ENCODE measurements around the gene KIRREL1. TPM values are rescaled to one million over a fixed set of nuclear protein-coding genes. Genes with fewer than 3 reads are reported as not detected.

KIRREL1 gene
- total and polyA plus RNA-seq, 5 donors: 6.0 to 19.0 (median 14.7) TPM

DNA sequence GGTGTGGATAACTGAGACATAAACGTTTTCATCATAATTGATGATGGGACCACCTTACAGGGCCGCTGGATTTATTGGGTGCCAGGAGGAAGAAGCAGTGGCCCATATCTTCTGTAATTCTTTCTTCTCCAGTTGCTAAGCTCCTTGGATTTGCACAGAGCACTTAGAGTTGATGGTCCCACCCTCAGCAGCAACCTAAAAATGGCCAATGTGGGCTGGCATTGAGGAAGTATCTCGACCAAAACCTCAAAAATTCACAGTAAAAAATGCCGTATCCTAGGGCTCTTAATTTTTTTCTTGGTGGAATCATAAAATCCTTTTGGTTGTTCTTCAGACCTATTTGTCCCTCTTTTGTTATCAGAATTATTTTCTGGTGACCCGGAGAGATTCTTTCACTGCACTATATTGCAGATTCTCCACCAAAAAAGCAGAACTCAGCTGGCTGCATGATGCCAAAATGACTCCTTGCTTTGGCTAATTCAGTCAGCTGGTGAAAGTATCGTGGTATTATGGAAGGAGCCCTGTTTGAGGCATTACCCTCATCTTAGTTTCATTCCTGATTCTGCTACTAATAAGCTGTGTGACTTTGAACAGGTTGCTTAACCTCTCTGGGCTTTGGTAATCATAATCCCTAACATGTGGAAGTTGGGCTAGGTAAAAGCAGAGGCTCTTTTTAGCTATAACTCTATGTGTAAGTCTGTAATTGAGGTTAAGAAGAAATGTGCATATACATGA is 27.6 kb downstream of the KIRREL1 start:
- DNase-seq (no peak), ATAC-seq (no peak)
- intact Hi-C loops (cut with DNase I): no loop called here
- 43% methylated on average over 6 of the region's 6 CpGs for WGBS
- Histone ChIP-seq H3K9me3 (ENCODE audit: control insufficient read depth, low read length) (no peaks in the 10 kb centered on the region), H3K27me3 (ENCODE audit: control insufficient read depth, insufficient read depth) (no peaks in the 10 kb centered on the region), H3K4me3 (ENCODE audit: low read length) (no peak overlapping the region), H3K4me1 (ENCODE audit: control insufficient read depth, insufficient read depth, low read length) (peaks cover 30% of the 10 kb centered on the region), H3K27ac (ENCODE audit: low read length) (no peak overlapping the region)

DNA sequence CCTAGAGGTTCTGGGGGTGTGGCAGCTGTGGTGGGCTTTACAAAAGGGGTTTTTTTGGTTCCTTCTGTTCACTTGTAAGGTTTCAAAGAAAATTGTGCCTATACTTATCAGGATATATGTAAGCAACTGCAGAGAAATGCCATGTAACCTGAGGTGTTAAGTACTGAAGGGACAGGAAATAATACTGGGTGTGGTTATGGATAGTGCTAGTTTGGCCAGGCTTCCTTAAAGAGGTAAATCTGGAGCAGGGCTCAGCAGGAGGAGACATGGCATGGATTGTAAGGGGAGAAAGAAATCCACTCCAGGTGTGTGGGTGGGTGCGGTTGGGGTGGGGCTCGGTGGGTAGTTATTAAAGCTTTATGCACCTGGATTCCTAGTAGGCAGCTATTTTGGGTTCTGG is 28.3 kb downstream of the KIRREL1 start:
- Histone ChIP-seq H3K4me3 (ENCODE audit: low read length) (no peak overlapping the region), H3K9me3 (ENCODE audit: control insufficient read depth, low read length) (no peaks in the 10 kb centered on the region), H3K27me3 (ENCODE audit: control insufficient read depth, insufficient read depth) (no peaks in the 10 kb centered on the region), H3K27ac (ENCODE audit: low read length) (no peak overlapping the region), H3K4me1 (ENCODE audit: control insufficient read depth, insufficient read depth, low read length) (peaks cover 31% of the 10 kb centered on the region)
- intact Hi-C loops (cut with DNase I): no loop called here
- 74% methylated on average over 2 of the region's 2 CpGs for WGBS
- DNase-seq (no peak), ATAC-seq (no peak)

DNA sequence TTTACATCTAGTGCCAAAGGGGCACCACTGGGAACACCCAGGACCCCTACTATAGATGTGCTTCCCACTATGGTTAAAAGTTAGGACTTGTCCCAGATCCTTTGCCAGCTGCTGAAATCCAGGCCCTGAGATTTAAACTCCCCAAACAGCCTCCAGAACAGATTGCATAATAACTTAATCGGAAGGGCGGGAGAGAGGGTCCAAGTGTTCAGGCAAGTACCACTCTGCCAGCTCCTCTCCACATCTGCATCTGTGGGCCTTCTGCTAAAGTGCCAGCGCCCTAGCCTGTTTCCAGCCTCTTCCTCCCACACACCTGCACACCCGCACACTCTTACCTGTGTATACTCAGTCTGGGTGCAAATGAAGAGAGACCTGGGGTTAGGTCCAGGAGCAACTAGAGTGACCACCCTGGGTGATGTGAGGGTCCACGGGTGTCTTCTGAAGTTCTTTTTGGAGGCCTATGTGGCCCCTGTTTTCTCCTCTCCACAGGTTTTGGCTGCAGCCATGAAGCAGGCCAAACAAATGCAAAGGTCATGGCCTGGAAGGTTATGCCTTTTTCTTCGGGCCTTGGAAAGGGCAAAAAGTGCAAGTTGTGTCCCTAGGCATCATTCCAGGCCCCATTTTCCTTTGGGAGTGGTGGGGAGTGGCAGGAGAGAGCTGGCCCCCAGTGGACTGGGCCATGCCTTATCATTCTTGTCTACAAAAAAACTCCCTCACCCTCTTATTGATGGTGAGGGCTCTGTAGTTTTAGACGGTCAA is 29.3 kb downstream of the KIRREL1 start:
- no peaks in the 10 kb centered on the region for H3K27me3 ChIP-seq (ENCODE audit: control insufficient read depth, insufficient read depth)
- WGBS: 44% methylated on average over 7 of the region's 7 CpGs
- peak in 1 of 3 donors; percentile 37 for DNase-seq
- no peak overlapping the region for H3K4me3 ChIP-seq (ENCODE audit: low read length)
- peak; percentile 60 to 63 for ATAC-seq
- peaks cover 31% of the 10 kb centered on the region for H3K4me1 ChIP-seq (ENCODE audit: control insufficient read depth, insufficient read depth, low read length)
- H3K27ac ChIP-seq (ENCODE audit: low read length): peak overlapping the region; percentile 68
- intact Hi-C loops (cut with DNase I): no loop called here
- no peaks in the 10 kb centered on the region for H3K9me3 ChIP-seq (ENCODE audit: control insufficient read depth, low read length)

DNA sequence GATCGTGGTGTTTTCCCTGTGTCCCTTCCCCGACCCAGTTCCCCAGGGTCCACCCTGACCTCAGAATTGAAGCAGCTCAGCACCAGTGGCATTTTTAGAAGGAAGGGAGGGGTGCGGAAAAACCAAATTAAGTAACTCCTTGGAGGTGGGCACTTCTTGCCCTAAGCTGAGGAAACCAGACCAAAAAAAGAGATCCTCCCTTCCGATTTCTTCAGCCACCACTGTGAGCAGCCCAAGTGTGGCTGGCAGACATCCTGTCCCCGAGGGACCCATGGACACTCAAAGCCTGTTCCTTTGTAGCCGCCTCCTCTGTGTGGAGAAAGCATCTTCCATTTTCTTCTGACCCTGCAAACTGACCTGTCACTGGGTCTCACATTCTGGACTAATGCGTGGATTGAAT is 31.3 kb downstream of the KIRREL1 start:
- H3K27me3 ChIP-seq (ENCODE audit: control insufficient read depth, insufficient read depth): no peaks in the 10 kb centered on the region
- no peak overlapping the region for H3K4me3 ChIP-seq (ENCODE audit: low read length)
- H3K9me3 ChIP-seq (ENCODE audit: control insufficient read depth, low read length): no peaks in the 10 kb centered on the region
- DNase-seq: peak; percentile 67 to 82 (median 78)
- WGBS: 50% methylated on average over 7 of the region's 7 CpGs
- H3K4me1 ChIP-seq (ENCODE audit: control insufficient read depth, insufficient read depth, low read length): peaks cover 24% of the 10 kb centered on the region
- intact Hi-C loops (cut with DNase I): no loop called here
- H3K27ac ChIP-seq (ENCODE audit: low read length): peak overlapping the region; percentile 25
- ATAC-seq: peak; percentile 46 to 63

DNA sequence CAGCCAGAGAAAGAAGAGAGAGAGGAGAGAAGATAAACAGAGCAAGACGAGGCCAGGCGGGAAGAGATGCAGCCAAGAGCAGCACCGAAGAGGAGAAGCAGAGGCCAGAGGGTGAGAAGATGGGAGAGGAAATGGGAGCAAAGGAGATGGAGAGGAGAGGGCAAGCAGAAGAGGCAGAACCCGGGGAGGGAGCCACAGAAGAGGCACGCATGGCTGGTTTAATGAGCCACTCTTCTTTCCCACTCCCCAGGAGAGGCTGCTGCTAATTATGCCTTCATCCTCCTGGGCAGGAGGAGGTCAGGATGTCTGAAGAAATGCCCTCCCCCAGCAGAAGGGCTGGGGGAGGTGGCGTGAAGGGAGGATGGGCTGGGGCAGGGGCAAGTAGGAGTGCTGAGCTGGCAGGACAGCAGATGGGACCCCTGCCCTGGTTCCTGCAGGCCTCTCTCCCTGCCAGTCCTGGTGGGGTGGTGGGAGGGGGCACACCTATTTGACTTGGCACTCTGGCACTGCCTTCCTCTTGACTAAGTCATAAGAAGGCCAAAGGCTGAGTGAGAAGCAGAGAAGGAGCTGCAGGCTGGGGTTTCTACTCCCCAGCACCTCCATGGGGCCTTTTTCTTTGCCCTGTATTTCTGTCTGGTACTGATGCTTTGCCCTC is 32.3 kb downstream of the KIRREL1 start:
- intact Hi-C loops (cut with DNase I): no loop called here
- DNase-seq: no peak
- 51% methylated on average over 6 of the region's 6 CpGs for WGBS
- Histone ChIP-seq H3K27ac (ENCODE audit: low read length) (peak overlapping the region; percentile 23), H3K9me3 (ENCODE audit: control insufficient read depth, low read length) (no peaks in the 10 kb centered on the region), H3K4me1 (ENCODE audit: control insufficient read depth, insufficient read depth, low read length) (peaks cover 21% of the 10 kb centered on the region), H3K4me3 (ENCODE audit: low read length) (no peak overlapping the region), H3K27me3 (ENCODE audit: control insufficient read depth, insufficient read depth) (no peaks in the 10 kb centered on the region)
- no peak for ATAC-seq

DNA sequence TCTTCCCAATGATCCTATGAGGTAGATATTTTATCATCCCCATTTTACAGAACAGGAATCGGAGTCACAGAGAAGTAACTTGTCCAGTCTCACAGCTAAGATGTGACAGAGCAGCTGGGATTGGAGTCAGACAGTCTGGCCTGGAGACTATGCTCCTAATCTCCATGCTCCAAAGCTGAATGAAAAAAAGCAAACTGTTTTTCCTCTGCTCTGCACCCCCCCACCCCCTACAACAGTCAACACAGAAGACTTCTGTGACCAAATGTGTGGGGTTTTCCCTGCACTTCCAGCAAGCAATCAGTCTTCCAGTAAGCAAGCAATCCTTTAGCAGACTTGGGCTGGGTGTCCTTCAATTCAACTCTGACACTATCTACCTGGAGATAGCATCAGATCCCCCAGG is 33.2 kb downstream of the KIRREL1 start:
- WGBS: 59% methylated on average over 1 of the region's 1 CpG
- ATAC-seq: peak in 1 of 2 donors; percentile 50
- DNase-seq: no peak
- peaks cover 21% of the 10 kb centered on the region for H3K4me1 ChIP-seq (ENCODE audit: control insufficient read depth, insufficient read depth, low read length)
- intact Hi-C loops (cut with DNase I): no loop called here
- no peaks in the 10 kb centered on the region for H3K9me3 ChIP-seq (ENCODE audit: control insufficient read depth, low read length)
- no peaks in the 10 kb centered on the region for H3K27me3 ChIP-seq (ENCODE audit: control insufficient read depth, insufficient read depth)
- H3K27ac ChIP-seq (ENCODE audit: low read length): no peak overlapping the region
- H3K4me3 ChIP-seq (ENCODE audit: low read length): no peak overlapping the region

DNA sequence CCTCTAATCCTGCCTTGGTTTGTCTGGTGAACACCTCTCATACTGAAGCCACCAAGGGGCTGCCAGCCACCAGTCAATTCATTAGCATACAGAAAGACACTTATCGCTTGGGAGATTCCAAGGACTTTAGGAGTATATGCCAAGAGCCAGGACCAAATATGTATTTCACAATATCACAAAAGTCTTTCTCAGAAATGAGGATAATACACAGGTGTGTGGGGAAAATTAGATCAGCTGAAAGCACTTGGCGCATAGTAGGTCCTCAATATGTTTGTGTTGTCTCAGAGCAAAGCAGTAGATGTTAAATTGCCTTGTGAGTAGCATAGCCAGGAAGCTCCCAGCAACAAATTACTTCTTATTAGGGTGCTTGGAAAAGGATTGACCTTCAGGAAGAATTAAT is 34.1 kb downstream of the KIRREL1 start:
- no peaks in the 10 kb centered on the region for H3K9me3 ChIP-seq (ENCODE audit: control insufficient read depth, low read length)
- intact Hi-C loops (cut with DNase I): no loop called here
- no peak for DNase-seq
- no peak overlapping the region for H3K27ac ChIP-seq (ENCODE audit: low read length)
- no peaks in the 10 kb centered on the region for H3K27me3 ChIP-seq (ENCODE audit: control insufficient read depth, insufficient read depth)
- no peak for ATAC-seq
- H3K4me3 ChIP-seq (ENCODE audit: low read length): no peak overlapping the region
- 91% methylated on average over 2 of the region's 2 CpGs for WGBS
- H3K4me1 ChIP-seq (ENCODE audit: control insufficient read depth, insufficient read depth, low read length): peaks cover 17% of the 10 kb centered on the region

DNA sequence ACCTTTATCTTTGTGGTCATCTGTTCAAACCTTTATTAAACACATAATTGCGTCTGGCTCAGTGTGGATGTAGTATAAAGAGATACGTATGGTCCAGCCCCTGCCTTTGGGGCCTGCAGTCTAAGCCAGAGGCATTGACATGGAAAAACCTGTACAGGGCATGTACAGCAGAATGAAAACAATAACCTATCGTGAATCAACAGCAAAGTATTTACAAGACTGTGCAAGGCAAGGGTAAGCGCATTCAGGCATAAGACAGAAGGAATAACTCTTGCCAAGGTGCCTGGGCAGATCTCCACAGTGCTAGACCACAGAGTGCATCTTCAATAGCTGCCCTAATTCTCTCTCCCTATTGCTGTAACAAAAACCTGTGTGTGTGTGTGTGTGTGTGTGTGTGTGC is 35.5 kb downstream of the KIRREL1 start:
- intact Hi-C loops (cut with DNase I): no loop called here
- Histone ChIP-seq H3K9me3 (ENCODE audit: control insufficient read depth, low read length) (no peaks in the 10 kb centered on the region), H3K4me3 (ENCODE audit: low read length) (no peak overlapping the region), H3K4me1 (ENCODE audit: control insufficient read depth, insufficient read depth, low read length) (peaks cover 12% of the 10 kb centered on the region), H3K27ac (ENCODE audit: low read length) (no peak overlapping the region), H3K27me3 (ENCODE audit: control insufficient read depth, insufficient read depth) (no peaks in the 10 kb centered on the region)
- 50% methylated on average over 4 of the region's 4 CpGs for WGBS
- ATAC-seq (no peak), DNase-seq (no peak)

DNA sequence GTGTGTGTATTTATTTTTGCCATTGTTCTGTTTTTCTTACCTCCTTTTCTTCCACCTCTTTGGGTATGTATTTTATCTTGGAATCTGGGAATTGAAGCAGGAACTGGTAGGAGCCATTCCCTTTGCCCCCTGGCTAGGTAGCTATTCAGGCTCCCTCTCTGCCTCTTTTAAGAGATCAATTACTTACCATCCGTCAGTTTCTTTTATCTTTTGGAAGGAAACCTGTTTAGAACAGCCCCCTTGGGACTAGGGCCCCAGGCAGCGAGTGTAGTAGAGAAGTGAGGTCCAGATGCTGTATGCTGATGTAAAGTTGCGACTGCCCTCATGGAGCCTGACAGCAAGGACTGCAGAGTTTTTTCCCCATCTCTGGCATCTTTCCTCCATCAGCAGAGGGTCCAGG is 41.6 kb downstream of the KIRREL1 start:
- H3K9me3 ChIP-seq (ENCODE audit: control insufficient read depth, low read length): no peaks in the 10 kb centered on the region
- no peak for DNase-seq
- WGBS: 66% methylated on average over 3 of the region's 3 CpGs
- H3K27me3 ChIP-seq (ENCODE audit: control insufficient read depth, insufficient read depth): no peaks in the 10 kb centered on the region
- ATAC-seq: no peak
- H3K4me3 ChIP-seq (ENCODE audit: low read length): no peak overlapping the region
- H3K4me1 ChIP-seq (ENCODE audit: control insufficient read depth, insufficient read depth, low read length): peaks cover 4% of the 10 kb centered on the region
- intact Hi-C loops (cut with DNase I): loop anchor here (2.0 to 5.0 kb wide), 3 partner anchors 38 to 43 kb away; partner anchors contain the start of gene KIRREL1 (in 2 of the 4)
- H3K27ac ChIP-seq (ENCODE audit: low read length): no peak overlapping the region

DNA sequence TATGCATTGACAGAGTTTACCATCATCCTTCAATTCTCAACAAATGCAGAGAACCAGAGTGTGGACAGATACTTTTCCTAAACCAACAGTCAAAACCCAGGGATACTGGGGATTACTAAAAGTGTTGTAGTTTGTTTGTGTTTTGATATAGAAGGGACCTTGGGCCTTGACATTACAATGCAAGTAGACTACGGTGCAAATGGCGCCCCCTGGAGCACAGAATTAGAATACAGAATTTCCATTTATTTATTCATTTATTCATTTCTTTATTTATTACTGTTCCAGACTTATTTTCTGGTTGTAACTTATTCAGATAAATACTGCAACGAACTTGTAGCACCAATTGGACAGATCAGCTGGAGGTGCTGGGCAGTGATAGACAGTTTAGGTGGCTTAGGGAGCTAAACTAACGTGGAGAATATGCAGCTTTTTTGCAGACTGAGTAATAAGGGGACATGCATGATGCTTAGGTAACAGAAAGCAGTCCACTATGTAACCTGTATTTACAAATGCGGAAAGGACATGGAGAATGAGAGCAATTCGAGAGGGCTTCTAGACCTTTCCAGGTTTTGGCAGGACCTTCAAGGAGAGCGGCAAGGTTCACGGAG is 42.6 kb downstream of the KIRREL1 start:
- peak in 1 of 2 donors; percentile 42 for ATAC-seq
- peaks cover 4% of the 10 kb centered on the region for H3K4me1 ChIP-seq (ENCODE audit: control insufficient read depth, insufficient read depth, low read length)
- DNase-seq: peak in 2 of 3 donors; percentile 31 to 60
- intact Hi-C loops (cut with DNase I): loop anchor here (2.0 to 5.0 kb wide), 3 partner anchors 39 to 44 kb away; partner anchors contain the start of gene KIRREL1 (in 2 of the 4)
- no peaks in the 10 kb centered on the region for H3K9me3 ChIP-seq (ENCODE audit: control insufficient read depth, low read length)
- no peaks in the 10 kb centered on the region for H3K27me3 ChIP-seq (ENCODE audit: control insufficient read depth, insufficient read depth)
- no peak overlapping the region for H3K27ac ChIP-seq (ENCODE audit: low read length)
- 54% methylated on average over 8 of the region's 8 CpGs for WGBS
- no peak overlapping the region for H3K4me3 ChIP-seq (ENCODE audit: low read length)
